Thyroid gland (tissue), 4 donors: ENCODE measurements around the gene FGFBP1.

ENCODE experiments used
- CTCF ChIP-seq, 6 experiments: fragments of 200-600 bp in 3 of 6; fragments of 450-650 bp in 3 of 6; sonication (generic) in 3 of 6; IDR thresholded peaks; one replicate each; pipeline ENCODE4 v1.5.1; 2016 to 2019; ENCODE audit warnings: antibody characterized with exemption in 6 of 6, mild to moderate bottlenecking in 2 of 6, inconsistent platforms in 1 of 6, moderate library complexity in 1 of 6
- POLR2A ChIP-seq, 2 donors: fragments of 450-650 bp; IDR thresholded peaks; one replicate each; pipeline ENCODE4 v1.6.1; 2017; ENCODE audit warnings: antibody characterized with exemption in 2 of 2, mild to moderate bottlenecking in 2 of 2, moderate library complexity in 1 of 2

- TF ChIP-seq CTCF (IDR thresholded peaks at IDR 0.05) (no peak), POLR2A (IDR thresholded peaks at IDR 0.05) (no peak)
These were observed at the start of gene FGFBP1 for GRCh38 chr4:15938640-15939039.
